Left lung (tissue), 10 donors: ENCODE measurements around the gene BROX. TPM values are rescaled to one million over a fixed set of nuclear protein-coding genes. Genes with fewer than 3 reads are reported as not detected.
A peak's percentile ranks its signal among the peaks of the same experiment; 100 is the strongest.
"Not testable (repeated sequence)": the region's sequence is repeated elsewhere in the genome, so short reads cannot be mapped to it uniquely, and the experiment has no call there.

Source experiments
- ATAC-seq: fragments of 200-7000 bp; cut with Tn5 transposase; one replicate; pipeline ENCODE4 v1.9.1; 2020; ENCODE audit warnings: moderate library complexity
- DNase-seq, 4 donors: peaks; one replicate each; pipeline ENCODE4 v3.0.0-alpha.2; 2013 to 2020
- H3K27ac ChIP-seq, 2 donors: fragments of 200-600 bp; sonication (generic) in 1 of 2; one replicate each; pipeline versions ENCODE4 v1.5.0 to v1.8.0; 2020 to 2021
- H3K27me3 ChIP-seq, 2 donors: fragments of 200-600 bp; sonication (generic) in 1 of 2; one replicate each; pipeline versions ENCODE4 v1.5.0 to v1.8.0; 2020 to 2021
- H3K36me3 ChIP-seq, 2 donors: fragments of 200-600 bp; sonication (generic) in 1 of 2; one replicate each; pipeline versions ENCODE4 v1.5.0 to v1.8.0; 2020 to 2021
- H3K4me1 ChIP-seq, 2 donors: fragments of 200-600 bp; one replicate each; pipeline ENCODE4 v1.8.0; 2021
- H3K4me3 ChIP-seq, 2 donors: fragments of 200-600 bp; sonication (generic) in 1 of 2; one replicate each; pipeline versions ENCODE4 v1.5.0 to v1.8.0; 2020 to 2021; ENCODE audit warnings: mild to moderate bottlenecking in 1 of 2
- H3K9me3 ChIP-seq, 2 donors: fragments of 200-600 bp; sonication (generic) in 1 of 2; one replicate each; pipeline versions ENCODE4 v1.5.0 to v1.8.0; 2020 to 2021
- intact Hi-C, 2 donors: fragments of 100-400 bp; cut with DNase I; formaldehyde crosslinking; loops; one replicate each; pipeline versions ENCODE4 v1.11.2 to v1.14.2; 2022
- polyA plus RNA-seq, 6 donors: library from polyadenylated mRNA; unstranded; fragments of 120-200 nt; gene quantifications; one replicate each; pipeline ENCODE4 v1.2.1, GENCODE V29; 2013; ENCODE audit not compliant: insufficient read length in 6 of 6
- total RNA-seq, 2 donors: library from RNA; stranded (reverse); fragmentation: NEBNext Ultra II Directional; extraction: Animal tissue kit (Norgen Biotek cat#: 25700); gene quantifications; one replicate each; pipeline ENCODE4 v1.2.1, GENCODE V29; 2021
- TF ChIP-seq, protein P1 (sequence below), 2 donors: fragments of 200-600 bp; sonication (generic) in 1 of 2; IDR thresholded peaks; one replicate each; pipeline versions ENCODE4 v1.5.0 to v1.8.0; 2021; ENCODE audit warnings: antibody characterized with exemption in 2 of 2
- donor health status: DM: no; HTN: yes; CAD: no.
- donor health status: DM: no; HTN: no; CAD: no.

The BROX gene
- total and polyA plus RNA-seq, 8 donors, result 41.4 to 52.6 (median 47.2) TPM

DNA sequence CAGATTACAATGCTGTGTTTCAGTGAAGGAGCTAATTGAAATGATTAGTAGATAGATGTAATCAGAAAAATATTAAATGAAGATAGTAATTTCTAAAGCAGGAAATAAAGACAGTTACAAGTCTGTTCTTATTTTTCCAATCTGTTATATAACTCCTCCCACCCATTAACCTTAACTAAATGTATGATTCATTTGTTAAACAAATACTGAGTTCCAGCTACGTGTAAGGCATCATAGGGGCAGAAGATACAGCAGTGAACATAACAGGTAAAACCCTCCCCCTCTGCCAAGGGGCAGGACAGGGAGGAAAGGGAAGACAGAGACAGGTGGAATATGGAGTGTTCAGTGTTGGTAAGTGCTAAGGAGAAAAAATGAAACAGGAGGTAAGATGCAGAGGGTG is 24.6 kb downstream of the BROX start, which contains the start of gene FAM177B:
Gene FAM177B, plus strand, starts transcription at position 231 of the 400 bp plus-strand sequence. CDS start 9,344 bp downstream, outside the sequence.
- Histone ChIP-seq H3K36me3 (peaks cover 0 to 46% of the 10 kb centered on the region in 2 donors), H3K4me3 (no peak within 1 kb of the TSS), H3K27ac (no peak within 1 kb of the TSS), H3K27me3 (no peaks in the 10 kb centered on the region), H3K9me3 (no peaks in the 10 kb centered on the region), H3K4me1 (no peaks in the 10 kb centered on the region)
- intact Hi-C loops, result loop anchor here in 1 of 2 donors (10.0 kb wide), 1 partner anchor 348 kb away; no protein-coding TSS in a partner anchor
- ATAC-seq, result peak; percentile 67
- TF ChIP-seq, protein P1, sequence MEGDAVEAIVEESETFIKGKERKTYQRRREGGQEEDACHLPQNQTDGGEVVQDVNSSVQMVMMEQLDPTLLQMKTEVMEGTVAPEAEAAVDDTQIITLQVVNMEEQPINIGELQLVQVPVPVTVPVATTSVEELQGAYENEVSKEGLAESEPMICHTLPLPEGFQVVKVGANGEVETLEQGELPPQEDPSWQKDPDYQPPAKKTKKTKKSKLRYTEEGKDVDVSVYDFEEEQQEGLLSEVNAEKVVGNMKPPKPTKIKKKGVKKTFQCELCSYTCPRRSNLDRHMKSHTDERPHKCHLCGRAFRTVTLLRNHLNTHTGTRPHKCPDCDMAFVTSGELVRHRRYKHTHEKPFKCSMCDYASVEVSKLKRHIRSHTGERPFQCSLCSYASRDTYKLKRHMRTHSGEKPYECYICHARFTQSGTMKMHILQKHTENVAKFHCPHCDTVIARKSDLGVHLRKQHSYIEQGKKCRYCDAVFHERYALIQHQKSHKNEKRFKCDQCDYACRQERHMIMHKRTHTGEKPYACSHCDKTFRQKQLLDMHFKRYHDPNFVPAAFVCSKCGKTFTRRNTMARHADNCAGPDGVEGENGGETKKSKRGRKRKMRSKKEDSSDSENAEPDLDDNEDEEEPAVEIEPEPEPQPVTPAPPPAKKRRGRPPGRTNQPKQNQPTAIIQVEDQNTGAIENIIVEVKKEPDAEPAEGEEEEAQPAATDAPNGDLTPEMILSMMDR (IDR thresholded peaks at IDR 0.05), result no peak
- DNase-seq, result no peak

DNA sequence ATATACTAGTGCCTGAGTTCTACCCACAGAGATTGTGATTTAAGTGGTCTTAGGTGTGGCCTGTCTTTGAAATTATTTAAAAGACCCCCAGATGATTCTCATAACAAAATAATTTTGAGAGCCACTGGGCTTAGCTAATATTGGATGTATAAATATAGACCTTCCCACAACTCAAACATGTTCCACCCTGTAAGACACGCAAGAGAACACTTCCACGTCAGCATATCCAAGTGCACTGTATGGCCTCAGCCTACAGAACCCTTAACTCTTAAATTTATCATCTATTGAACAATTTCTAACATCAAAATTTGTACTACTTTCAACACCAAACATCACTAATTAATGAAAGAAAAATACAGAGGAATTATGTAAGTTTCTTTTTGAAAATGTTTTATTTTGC is 27.1 kb downstream of the BROX start:
- DNase-seq, result no peak
- H3K27ac ChIP-seq, result peak overlapping the region in 1 of 2 donors; percentile 10
- ATAC-seq, result no peak

DNA sequence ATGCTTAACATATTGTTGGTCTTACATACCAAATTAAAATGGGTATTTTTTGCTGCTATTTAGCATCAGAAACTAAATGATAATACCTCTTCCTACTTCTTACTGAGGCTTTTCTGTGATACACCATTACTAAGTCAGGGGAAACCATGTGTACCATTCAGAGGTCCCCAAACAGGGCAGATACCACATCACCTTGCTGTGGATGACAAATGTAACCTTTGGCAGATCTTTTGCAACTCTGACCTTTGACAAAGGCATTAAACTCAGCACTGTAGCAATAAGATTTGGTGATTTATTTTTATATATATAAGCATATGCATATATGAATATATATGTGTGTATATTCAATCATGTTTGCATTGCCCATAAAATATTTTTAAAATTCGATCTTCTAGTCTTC is 27.6 kb downstream of the BROX start:
- no peak overlapping the region for H3K4me3 ChIP-seq
- peaks cover 0 to 17% of the 10 kb centered on the region in 2 donors for H3K36me3 ChIP-seq
- DNase-seq (no peak), ATAC-seq (no peak)
- TF ChIP-seq, protein P1 (IDR thresholded peaks at IDR 0.05), result no peak
- H3K9me3 ChIP-seq, result no peaks in the 10 kb centered on the region
- H3K27ac ChIP-seq, result peak overlapping the region in 1 of 2 donors; percentile 10
- intact Hi-C loops, result loop anchor here in 1 of 2 donors (10.0 kb wide), 1 partner anchor 345 kb away; no protein-coding TSS in a partner anchor
- no peaks in the 10 kb centered on the region for H3K4me1 ChIP-seq
- no peaks in the 10 kb centered on the region for H3K27me3 ChIP-seq

More for the DNA sequence above, 27.1 kb downstream of the BROX start:
- intact Hi-C loops, result loop anchor here in 1 of 2 donors (10.0 kb wide), 1 partner anchor 345 kb away; no protein-coding TSS in a partner anchor
- peaks cover 0 to 21% of the 10 kb centered on the region in 2 donors for H3K36me3 ChIP-seq
- H3K4me1 ChIP-seq, result no peaks in the 10 kb centered on the region
- no peaks in the 10 kb centered on the region for H3K9me3 ChIP-seq
- H3K27me3 ChIP-seq, result no peaks in the 10 kb centered on the region
- no peak overlapping the region for H3K4me3 ChIP-seq
- TF ChIP-seq, protein P1 (IDR thresholded peaks at IDR 0.05), result no peak

DNA sequence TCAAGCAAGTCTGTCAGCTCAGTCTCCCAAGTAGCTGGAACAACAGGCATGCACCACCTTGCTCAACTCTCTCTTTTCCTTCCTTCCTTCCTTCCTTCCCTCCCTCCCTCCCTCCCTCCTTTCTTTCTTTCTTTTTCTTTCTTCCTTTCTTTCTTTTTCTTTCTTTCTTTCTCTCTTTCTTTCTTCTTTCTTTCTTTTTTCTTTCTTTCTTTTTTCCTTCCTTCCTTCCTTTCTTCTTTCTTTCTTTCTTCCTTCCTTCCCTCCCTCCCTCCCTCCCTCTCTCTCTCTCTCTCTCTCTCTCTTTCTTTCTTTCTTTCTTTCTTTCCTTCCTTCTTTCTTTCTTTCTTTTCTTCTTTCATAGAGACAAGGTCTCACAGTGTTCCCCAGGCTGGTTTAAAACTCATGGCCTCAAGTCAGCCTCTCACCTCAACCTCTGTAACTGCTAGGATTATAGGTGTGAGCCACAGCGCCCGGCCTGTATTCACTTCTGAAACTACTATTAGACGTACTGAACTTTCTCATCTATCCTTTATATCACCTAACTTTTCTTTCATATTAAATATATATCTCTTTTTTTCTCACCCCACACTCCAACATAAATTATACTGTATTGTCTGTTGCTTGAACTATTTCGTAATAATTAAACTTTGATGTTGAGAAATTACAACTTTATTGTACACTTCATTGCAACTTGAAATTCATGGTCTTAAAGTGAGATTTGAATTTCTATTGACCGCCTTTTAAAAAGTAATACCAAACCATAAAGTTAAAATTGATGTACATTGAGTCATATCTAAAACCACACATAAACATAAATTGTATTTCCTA is 29.5 kb downstream of the BROX start:
- H3K27me3 ChIP-seq, H3K4me3 ChIP-seq, H3K9me3 ChIP-seq, intact Hi-C loops, ATAC-seq, DNase-seq, H3K4me1 ChIP-seq, H3K27ac ChIP-seq, H3K36me3 ChIP-seq: not testable (repeated sequence)

DNA sequence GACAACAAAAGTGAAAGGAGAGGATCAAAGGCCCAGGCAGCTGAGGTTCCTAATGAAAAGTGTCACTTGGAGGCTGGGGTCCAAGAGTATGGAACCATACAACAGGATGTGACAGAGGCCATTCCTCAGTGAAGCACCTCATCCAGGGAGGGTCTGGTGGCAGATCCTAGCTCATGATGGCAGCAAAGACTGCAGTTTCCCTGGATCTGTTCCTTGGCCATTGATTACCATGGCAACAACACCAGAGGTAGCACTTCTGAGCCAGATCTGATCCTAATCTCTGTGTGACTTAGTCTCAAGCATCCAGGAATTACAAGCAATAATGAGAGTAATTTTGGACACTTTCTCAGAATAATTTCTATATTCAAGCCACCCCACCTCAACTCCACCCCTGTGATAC is 37.6 kb downstream of the BROX start:
- no peak for ATAC-seq

More for the DNA sequence above, 37.6 kb downstream of the BROX start:
- TF ChIP-seq, protein P1 (IDR thresholded peaks at IDR 0.05), result no peak
- Histone ChIP-seq H3K27me3 (no peaks in the 10 kb centered on the region), H3K4me1 (no peaks in the 10 kb centered on the region), H3K9me3 (no peaks in the 10 kb centered on the region), H3K36me3 (no peaks in the 10 kb centered on the region), H3K27ac (no peak overlapping the region), H3K4me3 (no peak overlapping the region)
- intact Hi-C loops, result no loop called here
- no peak for DNase-seq
